Erythroblast (primary cell): Measurements from ENCODE around the gene SV2C.

ENCODE experiments used
- GATA1 ChIP-seq: IDR thresholded peaks from 2 replicates; pipeline ENCODE4 v1.6.1; 2011; ENCODE audit warnings: low read depth, mild to moderate bottlenecking, control low read depth, low read length, moderate library complexity
- POLR2A ChIP-seq: IDR thresholded peaks from 2 replicates; pipeline ENCODE4 v1.6.1; 2011; ENCODE audit warnings: mild to moderate bottlenecking, low read length

- TF ChIP-seq POLR2A (no peak), GATA1 (no peak)
These were observed 80.0 kb downstream of the SV2C start for GRCh38 chr5:76163111-76163628.
